Forelimb muscle (tissue), 1 donor: ENCODE results near the gene TRIOBP. TPM values are rescaled to one million over a fixed set of nuclear protein-coding genes. Genes with fewer than 3 reads are reported as not detected.

ENCODE experiments used
- DNase-seq: peaks from one replicate; pipeline ENCODE4 v3.0.0-alpha.2; 2013; ENCODE audit warnings: low read depth
- polyA plus RNA-seq: library from polyadenylated mRNA; unstranded; fragments of 120-200 nt; gene quantifications from one replicate; pipeline ENCODE4 v1.2.1, GENCODE V29; 2013; ENCODE audit not compliant: insufficient read length

The TRIOBP gene
- polyA plus RNA-seq, 1 donor = 39.9 TPM

DNA sequence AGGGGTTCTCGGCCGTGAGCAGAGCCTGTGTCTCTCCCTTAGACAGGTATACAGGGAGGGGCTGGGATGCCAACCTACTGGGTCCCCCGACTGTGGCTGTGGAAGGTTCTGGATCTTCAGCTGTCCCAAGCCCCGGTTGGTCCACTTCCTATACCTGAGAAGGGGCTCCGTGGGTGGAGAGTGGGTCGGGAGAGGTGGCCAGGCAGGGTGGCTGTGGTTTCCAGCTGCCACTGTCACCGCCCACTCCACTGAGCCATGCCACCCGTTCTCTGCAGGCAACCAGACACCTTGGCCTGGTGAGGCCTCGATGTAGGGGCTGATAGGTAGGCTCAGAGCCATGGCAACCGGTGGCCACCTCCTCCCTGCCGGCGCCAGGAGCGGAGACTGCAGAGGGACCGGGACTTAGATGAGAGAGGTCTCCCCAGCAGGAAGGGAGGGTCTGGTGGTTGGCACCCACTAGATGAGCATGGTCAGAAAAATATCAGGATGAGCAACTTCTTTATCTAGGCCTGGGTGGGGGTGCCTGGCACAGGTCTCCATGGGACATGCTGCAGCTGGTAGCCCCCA is 53.8 kb downstream of the TRIOBP start:
- no peak for DNase-seq

DNA sequence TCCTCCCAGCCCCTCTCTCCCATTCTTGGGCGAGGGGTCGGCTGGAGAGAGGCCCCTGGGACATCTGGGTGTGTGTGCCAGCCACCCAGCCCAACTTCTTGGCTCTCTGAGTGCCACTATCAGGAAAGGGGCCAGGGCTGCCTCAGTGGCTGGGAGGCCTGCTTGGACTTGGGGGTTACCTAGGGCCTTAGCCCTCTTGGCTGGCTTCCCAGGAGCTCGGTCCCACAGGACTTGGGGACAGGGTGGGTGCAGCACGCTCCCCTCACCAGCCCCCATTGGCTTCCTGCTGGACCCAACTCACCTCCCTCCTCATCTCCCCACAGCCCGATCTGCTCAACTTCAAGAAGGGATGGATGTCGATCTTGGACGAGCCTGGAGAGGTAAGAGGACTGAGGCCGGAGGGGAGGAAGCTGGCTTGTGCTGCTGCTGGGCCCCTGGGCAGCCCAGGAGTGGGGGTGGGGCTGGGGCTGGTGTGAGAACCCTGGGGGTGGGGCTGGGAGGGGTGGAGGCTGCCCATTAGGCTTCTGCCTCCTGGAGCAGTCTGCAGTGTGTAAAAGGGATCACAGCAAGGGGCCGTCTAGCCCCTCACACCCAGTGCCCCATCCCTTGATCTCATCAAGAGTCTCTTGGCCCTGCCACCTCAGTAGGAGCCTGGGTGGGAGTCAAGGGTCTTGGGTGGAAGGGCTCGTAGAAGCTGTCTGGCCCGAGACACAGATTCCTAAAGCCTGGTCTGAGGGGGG is 54.8 kb downstream of the TRIOBP start:
- no peak for DNase-seq

DNA sequence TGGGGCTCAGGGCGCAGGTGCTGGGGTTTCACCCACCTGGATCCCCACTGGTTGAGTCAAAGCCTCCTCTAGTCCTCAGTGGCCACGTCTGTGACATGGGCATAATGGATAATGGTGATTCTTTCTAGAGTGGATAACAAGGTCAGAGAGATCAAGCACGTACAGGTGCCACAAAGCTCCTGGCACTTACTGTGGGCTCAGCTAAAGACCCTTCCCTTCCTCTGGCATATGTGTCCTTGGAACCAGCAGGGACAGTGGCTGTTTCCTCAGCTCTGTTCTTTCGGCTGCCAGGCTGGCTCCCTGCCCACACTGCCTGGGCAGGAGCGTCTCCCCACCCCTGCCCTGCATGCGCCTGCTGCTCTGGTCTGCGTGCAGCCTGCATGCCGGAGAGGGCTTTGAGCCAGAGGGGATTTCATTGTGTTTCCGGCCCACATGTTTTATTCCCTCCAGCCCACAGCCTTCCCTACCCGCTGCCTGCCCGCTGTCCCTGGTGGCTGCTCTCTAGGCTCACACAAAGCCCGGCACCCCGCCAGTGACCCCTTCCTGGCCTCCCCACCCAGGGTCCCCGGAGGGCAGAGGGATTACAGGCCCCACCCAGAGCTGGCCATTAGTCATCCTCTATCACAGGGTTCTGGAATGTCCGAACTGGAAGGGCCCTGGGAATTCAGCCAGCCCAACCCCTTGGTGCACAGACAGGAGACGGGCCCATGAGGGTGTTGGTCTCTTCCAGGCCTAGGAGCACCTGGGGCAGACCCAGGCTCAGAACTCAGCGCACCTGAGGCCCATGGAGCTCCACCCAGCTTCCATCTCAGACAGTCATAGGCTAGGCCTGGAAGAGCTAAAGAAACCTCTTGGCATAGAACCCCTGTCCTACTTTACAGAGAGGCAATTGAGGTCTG is 55.6 kb downstream of the TRIOBP start:
- no peak for DNase-seq

DNA sequence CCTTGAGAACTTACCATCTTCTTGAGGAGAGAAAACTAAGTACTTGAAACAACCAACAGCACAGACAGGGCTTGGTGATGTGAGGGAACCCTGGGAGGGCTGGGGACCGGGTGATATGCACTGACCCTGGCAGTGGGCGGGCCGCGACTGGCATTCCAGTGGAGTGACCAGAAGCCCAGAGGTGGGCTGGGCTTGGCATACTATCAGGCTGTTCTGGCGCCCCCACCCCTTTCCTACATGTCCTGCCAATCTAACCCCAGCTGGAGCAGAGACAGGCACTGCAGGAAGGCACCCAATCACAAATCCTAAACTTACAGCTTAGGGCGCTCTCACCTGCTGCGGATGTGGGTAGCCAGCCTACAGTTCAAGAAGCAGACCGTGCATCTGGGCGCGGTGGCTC is 56.9 kb downstream of the TRIOBP start:
- no peak for DNase-seq

DNA sequence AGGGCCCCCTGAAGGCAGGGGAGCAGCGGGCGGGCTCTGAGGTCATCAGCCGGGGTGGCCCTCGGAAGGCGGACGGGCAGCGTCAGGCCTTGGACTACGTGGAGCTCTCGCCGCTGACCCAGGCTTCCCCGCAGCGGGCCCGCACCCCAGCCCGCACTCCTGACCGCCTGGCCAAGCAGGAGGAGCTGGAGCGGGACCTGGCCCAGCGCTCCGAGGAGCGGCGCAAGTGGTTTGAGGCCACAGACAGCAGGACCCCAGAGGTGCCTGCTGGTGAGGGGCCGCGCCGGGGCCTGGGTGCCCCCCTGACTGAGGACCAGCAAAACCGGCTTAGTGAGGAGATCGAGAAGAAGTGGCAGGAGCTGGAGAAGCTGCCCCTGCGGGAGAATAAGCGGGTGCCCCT is 60.8 kb downstream of the TRIOBP start:
- no peak for DNase-seq

- no peak for DNase-seq
Measured at GRCh38 chr22:37758694-37759093, 61.8 kb downstream of the TRIOBP start.

- DNase-seq = no peak
Measured at GRCh38 chr22:37759281-37759680, 62.4 kb downstream of the TRIOBP start.

DNA sequence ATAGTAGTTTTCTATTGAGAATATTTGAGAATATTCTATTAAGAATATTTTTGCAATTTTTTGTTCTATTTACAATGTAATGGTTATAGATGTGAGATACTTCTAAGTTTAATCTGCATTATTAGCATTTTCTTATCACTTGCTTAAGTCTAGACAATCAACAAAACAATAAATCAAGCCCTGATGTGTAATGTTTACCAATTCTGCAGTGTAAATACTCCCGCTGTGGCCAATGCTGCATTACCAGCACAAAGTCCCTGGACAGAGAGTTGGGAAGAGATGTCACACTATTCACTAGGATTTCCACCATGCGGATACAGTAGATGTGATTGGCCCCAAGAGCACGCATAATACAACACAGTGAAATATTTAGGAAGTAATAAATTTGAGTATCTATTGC is 63.3 kb downstream of the TRIOBP start:
- DNase-seq = no peak

GRCh38 chr22:37762389-37762836 is 65.6 kb downstream of the TRIOBP start:
- no peak for DNase-seq

GRCh38 chr22:37763012-37763411 is 66.2 kb downstream of the TRIOBP start:
- no peak for DNase-seq

GRCh38 chr22:37763652-37764051 is 66.8 kb downstream of the TRIOBP start:
- DNase-seq = no peak

GRCh38 chr22:37764622-37765021 is 67.8 kb downstream of the TRIOBP start:
- DNase-seq = no peak

DNA sequence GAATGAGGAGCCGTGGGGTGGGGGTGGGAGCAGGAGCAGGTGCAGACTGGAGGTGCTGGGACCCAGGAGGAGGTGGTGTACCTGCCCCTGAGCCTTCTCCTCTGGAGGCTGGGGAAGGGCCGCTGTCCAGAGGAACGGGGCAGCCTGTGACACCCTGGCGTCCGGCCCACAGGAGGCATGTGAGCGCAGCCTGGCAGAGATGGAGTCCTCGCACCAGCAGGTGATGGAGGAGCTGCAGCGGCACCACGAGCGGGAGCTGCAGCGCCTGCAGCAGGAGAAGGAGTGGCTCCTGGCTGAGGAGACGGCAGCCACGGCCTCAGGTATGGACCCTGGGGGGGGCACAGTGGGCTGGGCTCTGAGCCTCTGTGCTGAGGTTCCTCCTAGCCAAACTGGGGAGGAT is 68.7 kb downstream of the TRIOBP start:
- no peak for DNase-seq

DNA sequence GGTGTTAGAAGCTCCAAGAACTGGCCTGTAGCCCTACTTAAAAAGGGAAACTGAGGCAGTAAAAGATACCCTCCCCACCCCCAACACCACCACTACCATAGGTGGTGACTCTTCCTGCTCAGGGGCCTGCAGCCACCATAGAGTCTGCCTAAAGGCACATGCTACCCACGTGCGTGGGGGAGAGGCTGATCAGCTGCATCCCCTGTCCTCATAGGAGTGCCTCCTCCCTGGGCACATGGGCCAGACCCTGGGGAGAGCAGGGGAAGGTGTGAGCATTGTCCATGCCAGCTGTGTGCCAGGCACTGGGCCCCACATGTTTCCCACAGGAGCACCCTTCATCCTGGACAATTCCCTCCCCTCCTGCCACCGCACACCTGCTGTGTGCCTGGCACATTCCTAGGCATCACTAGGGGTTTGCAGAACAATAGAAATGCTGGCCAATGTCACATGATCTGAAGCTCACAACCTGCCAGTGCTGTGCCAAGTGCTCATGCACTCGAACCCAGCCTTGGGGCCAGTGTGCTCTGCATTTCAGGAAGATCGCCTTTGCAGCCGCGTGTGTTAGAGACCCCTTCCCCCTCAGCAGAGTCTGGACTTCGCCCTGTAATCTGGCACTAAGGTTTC is 69.2 kb downstream of the TRIOBP start:
- no peak for DNase-seq

DNA sequence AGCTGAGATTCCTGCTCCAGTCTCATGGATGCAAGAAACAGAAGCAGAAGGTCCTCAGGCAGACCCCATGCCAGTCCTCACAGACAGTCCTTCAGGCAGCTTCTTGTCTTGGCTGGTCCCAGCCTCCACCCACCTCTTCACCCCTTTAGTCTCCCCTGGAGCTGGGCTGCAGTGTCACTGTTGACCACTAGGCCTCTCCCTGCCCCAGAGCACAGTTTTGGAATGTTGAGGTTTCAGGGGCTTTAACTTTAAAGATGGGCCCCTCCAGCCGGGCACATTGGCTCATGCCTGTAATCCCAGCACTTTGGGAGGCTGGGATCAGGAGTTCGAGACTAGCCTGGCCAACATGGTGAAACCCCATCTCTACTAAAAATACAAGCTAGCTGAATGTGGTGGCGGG is 71.4 kb downstream of the TRIOBP start:
- no peak for DNase-seq

GRCh38 chr22:37769056-37769455 is 72.2 kb downstream of the TRIOBP start:
- no peak for DNase-seq

DNA sequence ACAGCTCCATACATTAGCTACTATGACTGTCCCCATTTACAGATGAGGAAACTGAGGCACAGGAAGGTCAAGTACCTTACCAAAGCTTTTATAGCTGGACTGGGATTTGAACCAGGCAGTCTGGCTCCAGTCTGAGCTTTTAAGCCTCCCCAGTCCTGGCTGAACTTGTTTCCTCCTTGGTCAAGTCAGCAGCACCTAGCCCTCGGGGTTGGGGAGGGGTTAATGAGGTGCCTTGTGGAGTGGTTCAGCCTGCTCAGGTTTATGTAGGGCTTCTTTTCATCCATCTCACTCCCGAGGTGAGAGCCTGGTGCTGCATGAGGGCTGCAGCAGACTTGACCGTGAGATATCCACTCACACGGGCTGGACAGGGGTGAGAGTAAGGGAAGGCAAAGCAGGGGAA is 74.2 kb downstream of the TRIOBP start:
- no peak for DNase-seq

- no peak for DNase-seq
Measured at GRCh38 chr22:37771702-37772427, 75.0 kb downstream of the TRIOBP start.

- no peak for DNase-seq
Measured at GRCh38 chr22:37774728-37775127, 77.9 kb downstream of the TRIOBP start.

GRCh38 chr22:37775785-37776638 is 79.2 kb downstream of the TRIOBP start:
- DNase-seq = no peak

GRCh38 chr22:37776639-37777005 is 79.8 kb downstream of the TRIOBP start:
- no peak for DNase-seq
